T-helper 1 cell treated with Interleukin-12 subunit alpha and Interleukin-12 subunit beta and Interleukin-4 antibody, amounts not matched to agents 30 ng/mL and 1 ng/mL, for 36 hours (primary cell): ENCODE results near the gene GATA1. TPM values are rescaled to one million over a fixed set of nuclear protein-coding genes. Genes with fewer than 3 reads are reported as not detected.

Experiments
- intact Hi-C: fragments of 100-400 bp; cut with micrococcal nuclease; formaldehyde crosslinking; loops from one replicate; pipeline ENCODE4 v1.15.1; 2024
- total RNA-seq: library from RNA; stranded (reverse); gene quantifications from 2 replicates; pipeline ENCODE4 v1.2.3, GENCODE V29; 2022

The GATA1 gene
- not detected in 2 replicates for total RNA-seq

DNA sequence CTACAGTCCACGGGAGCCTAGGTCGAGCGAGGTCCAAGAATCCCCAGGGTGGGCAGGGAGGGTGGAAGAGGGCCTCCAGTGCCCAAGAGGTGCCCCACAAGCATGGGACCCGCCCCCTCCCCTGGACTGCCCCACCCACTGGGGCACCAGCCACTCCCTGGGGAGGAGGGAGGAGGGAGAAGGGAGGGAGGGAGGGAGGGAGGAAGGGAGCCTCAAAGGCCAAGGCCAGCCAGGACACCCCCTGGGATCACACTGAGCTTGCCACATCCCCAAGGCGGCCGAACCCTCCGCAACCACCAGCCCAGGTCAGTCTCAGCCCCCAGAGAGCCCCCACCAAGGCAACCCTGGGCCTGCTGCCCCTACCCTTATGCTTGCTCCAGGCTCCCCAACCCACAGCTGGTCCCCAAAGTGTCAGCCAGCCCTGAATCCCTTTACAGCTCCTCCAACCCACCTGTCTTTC, at the start of gene GATA1:
GATA1 (plus strand) TSS at position 250 of the 460 bp plus-strand sequence. CDS start 4,520 bp downstream, outside the sequence.
- intact Hi-C loops, result no loop called here

DNA sequence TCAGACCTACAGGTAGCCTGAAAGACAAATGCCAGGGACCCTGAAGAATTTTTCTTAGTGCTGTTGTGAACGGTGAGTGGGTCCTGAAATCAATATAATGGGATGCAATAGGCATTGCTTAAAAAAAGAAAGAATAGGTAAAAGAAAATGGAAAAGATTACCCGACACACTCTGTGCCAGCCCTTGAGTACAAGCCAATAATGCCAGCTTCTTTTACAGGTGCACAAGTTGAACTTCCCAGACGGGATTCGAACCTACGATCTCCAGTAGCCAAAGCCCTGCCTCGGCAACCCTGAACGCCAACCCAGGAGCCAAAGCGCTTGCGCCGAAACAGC, 49.5 kb upstream of the GATA1 start:
- intact Hi-C loops, result loop anchor here (1.0 to 5.0 kb wide), 17 partner anchors 14 to 665 kb away; partner anchors contain the start of genes FTSJ1, GRIPAP1, HDAC6 and PIM2

DNA sequence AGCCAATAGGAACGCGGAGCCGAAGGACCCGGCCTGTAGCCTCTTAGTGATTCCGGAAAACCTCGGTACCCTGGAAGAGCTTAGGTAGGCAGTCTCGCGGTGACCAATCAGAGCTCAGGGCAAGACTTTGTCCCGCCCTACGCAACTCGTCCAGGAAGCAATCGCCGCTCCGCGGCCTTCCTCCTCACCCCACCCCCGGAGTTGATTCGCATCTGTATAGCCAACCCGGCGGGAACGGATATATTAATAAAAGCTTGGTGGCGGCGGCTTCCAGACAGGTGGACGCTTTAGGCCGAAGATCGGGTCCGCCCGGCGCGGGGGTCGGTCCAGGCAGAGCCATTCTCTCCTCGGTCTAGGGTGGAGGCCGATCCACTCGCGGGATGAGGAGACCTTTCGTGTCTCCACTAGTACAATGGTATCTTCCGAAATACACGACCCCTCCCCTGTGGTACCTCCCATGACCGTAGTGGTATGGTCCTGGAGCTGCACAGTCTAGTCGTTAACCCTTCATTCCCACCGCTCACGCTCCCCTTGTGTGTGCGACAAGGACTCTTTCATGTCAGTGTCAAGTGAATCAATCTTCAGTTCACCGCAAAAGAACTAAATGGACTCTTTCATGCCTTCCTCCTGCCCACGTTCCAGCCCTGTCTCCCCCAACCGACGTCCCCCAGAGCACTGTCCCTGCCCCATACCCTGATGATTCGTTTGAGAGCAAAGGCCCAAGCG, 49.0 kb upstream of the GATA1 start:
- intact Hi-C loops, result loop anchor here (1.0 to 5.0 kb wide), 17 partner anchors 14 to 665 kb away; partner anchors contain the start of genes FTSJ1, GRIPAP1, HDAC6 and PIM2

DNA sequence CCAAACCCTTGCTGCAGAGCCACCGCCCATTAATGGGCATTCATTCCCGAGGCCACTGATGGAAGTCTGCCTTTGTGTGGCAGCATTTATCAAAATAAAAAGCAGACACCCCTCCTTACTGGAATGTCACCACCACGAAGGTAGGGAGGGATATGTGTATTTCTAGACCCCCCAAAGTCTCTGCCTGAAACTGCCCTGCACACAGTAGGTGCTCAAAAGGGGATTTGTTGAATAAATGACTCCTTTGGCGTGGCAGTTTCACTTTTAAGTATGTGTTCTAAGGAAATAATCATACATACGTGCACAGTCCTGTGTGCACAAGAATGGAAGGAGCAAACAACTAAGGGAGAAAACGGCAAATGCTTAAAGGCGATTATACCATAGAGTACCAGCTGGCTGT, 48.5 kb upstream of the GATA1 start:
- intact Hi-C loops, result loop anchor here (1.0 to 5.0 kb wide), 17 partner anchors 13 to 666 kb away; partner anchors contain the start of genes FTSJ1, GRIPAP1, HDAC6 and PIM2

DNA sequence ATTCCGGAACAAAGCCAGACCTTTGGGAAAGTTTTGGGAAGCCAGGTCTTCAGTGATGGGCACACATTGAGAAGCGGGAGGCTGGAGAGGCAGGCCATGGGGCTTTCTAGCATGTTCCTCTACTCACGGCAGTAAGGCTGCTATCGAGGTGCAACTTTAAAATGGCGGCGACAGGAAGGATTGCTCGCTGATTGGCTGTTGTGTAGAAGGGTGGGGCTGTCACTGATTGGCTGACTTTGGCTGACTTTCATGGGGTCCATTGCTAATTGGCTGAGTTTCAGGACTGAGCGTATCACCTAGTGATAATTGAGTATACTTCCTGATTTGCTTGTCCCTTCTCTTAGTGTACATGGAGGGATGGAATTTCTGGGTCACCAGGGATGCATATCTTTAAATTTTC, 44.6 kb upstream of the GATA1 start:
- intact Hi-C loops, result no loop called here

DNA sequence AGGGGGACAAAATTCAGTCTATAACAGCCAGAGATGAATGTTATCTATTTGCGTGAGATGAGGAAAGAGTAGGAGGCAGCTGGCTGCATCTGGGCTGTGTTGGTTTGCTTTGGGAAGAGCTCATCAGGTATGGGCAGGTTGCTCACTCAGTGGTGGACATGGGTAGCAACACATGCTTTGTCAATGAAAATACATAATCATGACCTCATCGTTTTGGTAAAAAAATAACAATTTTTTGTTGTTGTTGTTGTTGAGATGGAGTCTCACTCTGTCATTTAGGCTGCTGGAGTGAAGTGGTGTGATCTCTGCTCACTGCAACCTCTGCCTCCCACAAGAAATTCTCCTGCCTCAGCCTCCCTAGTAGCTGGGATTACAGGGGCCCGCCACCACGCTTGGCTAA, 41.2 kb upstream of the GATA1 start:
- intact Hi-C loops, result no loop called here

DNA sequence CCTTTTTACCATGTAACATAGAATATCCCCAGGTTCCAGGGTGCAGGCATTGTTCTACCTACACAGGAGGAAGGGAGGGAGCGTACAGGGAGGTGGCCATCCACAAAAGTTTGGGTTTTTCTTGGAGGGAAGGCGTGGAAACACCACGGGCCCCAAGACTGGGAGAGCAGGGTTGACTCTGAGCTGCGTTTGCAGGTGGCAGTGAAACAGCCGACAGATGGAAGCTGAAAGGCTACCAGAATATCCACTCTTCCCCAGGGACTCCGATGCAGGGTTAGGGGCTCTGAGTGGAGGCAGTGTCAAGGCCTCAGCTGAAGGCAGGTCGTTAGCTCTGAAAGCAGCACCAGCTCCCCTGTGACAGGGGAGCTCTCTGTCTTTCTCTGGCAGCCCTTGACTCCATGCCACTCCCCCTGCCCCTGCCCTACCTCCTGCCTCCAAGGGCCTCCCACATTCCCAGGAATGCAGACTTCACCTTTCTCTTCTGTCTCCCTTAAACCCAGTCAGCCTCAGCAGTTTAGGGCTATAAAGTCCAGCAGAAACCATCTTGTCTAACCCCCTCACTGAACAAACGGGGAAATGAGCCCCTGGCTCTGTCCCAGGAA, 38.9 kb upstream of the GATA1 start:
- intact Hi-C loops, result no loop called here

DNA sequence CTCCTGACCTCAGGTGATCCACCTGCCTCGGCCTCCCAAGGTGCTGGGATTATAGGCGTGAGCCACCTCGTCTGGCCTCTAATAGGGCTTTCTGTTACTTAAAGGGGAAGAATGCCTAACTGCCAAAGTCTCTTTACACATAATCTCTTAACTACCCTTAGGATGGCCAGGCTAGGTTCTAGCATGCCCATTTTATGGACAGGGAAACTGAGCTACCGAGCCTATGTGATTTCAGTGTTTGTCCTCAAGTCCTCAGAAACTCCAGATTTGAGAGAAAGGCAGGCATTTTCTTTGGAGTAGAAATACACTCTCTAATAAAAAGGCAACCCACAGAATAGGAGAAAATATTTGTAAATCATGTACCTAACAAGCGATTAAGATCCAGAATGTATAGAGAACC, 37.2 kb upstream of the GATA1 start:
- intact Hi-C loops, result no loop called here

DNA sequence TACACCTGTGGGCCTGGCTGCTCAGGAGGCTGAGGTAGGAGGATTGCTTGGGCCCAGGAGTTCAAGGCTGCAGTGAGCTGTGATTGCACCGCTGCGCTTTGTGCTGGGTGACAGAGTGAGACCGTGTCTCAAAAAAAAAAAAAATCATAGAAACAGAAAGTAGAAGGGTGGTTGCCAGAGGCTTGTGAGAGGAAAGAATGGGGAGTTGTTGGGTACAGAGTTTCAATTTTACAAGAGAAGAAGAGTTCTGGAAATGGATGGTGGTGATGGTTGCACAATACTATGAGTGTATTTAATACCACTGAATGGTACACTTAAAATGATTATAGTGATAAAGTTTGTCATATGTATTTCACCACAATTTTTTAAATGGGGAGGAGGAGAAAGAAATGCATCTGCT, 35.0 kb upstream of the GATA1 start:
- intact Hi-C loops, result loop anchor here (1.0 to 5.0 kb wide), 3 partner anchors 14 to 75 kb away; no protein-coding TSS in a partner anchor

DNA sequence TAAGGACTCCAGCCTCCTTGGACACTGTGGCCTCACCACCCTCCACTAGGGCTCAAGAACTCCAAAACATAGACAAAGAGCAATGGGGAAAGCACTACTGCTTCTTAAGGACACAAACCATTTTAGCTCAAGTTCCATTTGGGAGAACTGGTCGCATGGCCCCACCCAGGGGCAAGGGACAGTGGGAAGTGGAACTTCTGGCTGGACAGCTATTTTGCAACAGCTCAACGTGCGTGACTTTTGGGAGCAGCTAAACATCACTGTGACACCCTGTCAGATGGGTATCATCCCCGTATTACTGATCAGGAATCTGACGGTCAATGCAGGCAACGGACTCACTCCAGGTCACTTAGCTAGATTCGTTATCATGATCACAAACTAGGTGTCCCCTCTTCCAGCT, 33.9 kb upstream of the GATA1 start:
- intact Hi-C loops, result loop anchor here (5.0 kb wide), 1 partner anchor 40 kb away; no protein-coding TSS in a partner anchor

DNA sequence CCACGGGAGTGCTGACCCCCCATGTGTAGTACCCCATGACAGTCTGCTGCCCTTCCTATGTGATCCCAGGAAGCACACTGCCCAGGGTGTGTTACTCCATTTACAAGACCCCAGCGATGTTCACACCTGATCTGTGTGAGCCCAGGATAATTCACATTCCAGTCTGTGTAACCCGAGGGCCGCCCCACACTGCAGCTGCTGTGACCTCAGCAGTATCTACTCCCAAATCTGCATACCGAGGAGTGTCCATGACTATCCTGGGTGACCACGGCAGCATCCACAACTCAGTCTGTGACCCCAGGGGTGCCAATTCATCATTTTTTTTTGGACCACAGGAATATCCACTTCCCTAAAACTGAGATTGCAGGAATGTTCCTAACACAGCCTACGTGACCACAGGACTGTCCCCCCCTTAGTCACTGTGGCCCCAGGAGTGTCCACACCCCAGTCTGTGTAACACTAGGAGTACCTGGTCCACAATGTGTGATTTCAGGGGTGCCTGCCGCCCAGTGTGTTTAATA, 32.6 kb upstream of the GATA1 start:
- intact Hi-C loops, result loop anchor here (5.0 kb wide), 1 partner anchor 41 kb away; no protein-coding TSS in a partner anchor

DNA sequence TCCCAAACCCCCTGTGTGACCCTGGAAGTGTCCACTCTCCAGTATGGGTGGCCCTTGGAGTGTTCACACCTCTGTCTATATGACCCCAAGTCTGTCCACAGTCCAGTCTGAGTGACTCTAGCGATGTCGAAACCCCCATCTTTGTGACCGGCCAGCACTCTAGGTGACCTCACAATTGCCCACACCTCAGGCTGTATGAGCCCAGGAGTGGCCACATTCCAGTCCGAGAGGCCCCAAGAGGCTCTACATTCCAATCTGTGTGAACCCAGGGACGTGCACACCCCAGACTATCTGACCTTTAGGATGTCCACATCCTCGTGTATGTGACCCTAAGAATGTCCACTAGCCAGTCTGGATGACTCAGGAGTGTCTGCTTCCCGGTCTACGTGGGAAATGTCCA, 32.2 kb upstream of the GATA1 start:
- intact Hi-C loops, result loop anchor here (5.0 kb wide), 1 partner anchor 42 kb away; no protein-coding TSS in a partner anchor

DNA sequence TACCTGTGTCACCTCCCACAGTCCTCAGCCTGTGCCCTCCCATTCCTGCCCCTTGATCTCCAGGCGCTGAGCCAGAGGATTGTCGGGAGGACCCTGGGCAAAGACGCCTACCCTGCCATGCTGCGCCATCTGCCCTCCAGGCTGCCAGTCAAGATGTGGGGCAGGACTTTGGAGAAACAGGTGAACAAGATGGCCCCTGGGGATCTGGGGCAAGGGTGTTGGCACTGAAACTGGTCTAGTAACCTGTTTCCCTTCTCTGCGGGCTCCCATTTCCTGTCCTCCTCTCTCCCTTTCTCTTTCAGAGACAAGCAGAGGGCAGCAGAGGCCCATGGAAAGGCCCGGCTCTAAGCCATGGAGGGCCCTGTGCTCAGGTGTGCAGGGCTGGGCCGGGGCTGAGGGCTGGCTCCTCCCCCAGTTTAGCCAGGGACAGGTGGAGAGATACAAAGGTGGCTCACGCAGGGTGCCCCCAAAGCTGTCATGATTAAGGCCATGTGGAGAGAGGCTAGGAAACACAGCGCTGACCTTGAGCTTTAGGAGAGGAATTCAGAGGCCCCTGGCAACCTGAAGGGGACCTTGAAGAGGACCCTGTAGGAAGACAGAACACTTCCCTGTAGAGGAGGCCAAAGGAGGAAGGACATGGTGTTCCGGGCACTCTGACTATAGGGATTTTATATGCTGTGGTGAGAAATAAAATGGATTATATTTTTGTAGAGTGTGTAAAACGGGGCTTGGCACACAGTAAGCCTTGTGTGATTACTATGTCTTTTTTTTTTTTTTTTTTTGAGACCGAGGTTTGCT, 24.5 kb upstream of the GATA1 start, which contains the start of gene GLOD5:
GLOD5 (plus strand) TSS at position 74 of the 798 bp plus-strand sequence; CDS start at position 118, 44 bp downstream.
- intact Hi-C loops, result loop anchor here (5.0 kb wide), 1 partner anchor 185 kb away; no protein-coding TSS in a partner anchor

DNA sequence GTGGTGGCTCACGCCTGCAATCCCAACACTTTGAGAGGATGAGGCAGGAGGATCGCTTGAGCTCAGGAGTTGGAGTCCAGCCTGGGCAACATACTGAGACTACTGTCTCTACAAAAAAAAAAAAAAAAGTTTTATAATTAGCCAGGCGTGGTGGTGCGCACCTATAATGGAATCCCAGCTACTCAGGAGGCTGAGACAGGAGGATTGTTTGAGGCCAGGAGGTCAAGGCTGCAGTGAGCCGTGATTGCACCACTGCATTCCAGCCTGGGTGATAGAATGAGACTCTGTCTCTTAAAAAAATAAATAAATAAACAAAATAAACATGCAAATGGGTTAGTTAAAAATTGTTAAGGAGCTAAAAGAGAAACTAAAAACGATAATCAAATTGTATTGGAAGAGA, 17.2 kb upstream of the GATA1 start:
- intact Hi-C loops, result no loop called here

DNA sequence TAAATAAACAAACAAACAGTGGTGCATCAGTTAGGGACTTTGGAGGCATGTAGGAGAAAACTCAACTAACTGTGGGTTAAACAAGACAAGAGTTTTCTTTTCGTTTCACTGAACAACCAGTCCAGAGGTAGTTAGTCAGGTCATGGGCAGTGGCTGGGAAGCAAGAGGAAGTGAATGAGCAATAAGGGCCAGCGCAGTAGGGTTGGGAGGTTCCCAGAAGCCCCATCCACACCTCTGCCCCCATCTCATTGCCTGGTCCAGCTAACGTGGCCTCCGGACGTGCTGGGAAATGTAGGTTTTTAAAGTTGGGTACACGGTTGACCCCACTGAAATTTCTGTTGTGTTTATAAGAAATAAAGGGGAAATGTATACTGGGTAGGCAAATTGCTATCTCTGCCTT, 16.1 kb upstream of the GATA1 start:
- intact Hi-C loops, result no loop called here

DNA sequence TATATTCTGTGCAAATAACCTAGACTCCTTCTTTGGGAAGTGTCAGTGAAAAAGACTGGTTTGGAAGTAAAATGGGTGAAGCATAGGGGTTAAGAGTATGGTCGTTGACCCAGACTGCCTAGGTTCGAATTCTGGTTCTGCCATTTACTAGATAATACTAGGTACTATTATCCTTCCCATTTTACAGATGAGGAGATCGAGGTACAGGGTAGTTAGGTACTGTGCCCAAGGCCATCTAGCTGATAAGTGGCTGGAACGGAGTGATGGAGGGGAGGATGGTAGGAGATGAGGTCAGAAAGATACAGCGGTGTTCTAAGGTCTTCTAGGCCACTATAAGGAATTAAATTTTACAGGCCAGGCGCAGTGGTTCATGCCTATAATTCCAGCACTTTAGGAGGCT, 13.8 kb upstream of the GATA1 start:
- intact Hi-C loops, result no loop called here

DNA sequence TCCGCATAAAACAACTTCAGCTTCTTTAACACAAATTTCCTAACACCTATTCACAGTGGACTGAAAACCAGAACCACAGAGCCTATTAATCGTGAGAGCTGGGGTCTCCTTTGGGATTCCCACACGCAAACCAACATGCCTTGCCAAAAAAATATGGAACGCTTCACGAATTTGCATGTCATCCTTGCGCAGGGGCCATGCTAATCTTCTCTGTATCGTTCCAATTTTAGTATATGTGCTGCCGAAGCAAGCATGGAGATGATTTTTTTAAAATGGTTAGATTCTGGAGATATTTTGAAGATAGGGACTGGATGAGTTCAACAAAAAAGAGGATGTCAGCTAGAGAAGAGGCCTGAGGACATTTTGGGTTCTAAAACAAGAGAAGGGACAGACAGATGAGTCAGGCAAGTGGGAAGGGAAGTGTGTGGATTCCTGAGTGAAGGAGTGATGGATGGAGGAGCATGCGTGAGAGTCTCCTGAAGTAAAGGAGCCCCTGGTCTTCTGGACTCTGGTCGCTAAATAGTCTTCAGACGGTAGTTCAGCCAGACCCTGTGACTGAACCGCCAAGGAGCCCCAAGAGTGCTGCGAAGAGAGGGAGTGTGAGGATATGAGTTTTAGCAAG, 9.5 kb upstream of the GATA1 start:
- intact Hi-C loops, result no loop called here

DNA sequence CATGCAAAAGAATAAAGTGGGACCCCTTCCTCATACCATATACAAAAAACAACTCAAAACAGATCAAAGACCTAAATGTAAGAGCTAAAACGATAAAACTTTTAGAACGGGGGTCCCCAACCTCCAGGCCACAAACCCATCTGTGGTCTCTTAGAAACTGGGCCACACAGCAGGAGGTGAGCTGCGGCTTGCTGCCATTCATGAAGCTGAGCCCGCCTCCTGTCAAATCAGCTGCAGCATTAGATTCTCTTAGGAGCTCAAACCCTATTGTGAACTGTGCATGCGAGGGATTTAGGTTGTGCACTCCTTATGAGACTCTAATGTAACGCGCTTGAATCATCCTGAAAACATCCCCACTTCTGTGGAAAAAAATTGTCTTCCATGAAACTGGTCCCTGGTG, 7.0 kb upstream of the GATA1 start:
- intact Hi-C loops, result no loop called here

DNA sequence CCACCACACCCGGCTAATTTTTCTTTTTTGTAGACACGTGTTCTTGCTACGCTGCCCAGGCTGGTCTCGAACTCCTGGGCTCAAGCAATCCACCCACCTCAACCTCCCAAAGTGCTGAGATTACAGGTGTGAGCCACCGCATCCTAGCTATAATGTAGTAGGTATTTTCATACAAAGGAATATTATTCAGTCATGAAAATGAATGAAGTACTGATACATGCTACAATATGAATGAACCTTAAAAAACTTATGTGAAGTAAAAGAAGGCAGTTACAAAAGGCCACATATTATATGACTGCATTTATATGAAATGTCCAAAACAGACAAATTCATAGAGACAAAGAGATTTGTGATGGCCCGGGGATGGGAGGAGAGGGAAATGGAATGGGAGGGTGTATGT, 4.7 kb upstream of the GATA1 start:
- intact Hi-C loops, result no loop called here

DNA sequence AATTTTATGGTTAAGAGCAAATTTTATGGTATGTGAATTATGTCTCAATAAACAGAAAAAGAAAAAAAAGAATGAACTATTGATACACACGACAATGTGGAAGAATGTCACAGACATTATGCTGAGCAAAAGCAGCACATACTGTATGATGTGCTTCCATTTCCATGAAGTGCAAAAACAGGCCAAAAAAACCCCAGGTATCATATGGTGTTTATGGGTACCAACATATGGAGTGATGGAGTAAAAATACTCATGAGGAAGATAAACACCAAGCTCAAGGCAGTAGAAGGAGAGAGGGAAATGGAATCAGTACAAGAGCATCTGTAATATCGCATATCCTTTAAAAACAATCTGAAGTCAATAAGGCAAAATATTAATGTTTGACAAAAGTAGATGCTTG, 4.2 kb upstream of the GATA1 start:
- intact Hi-C loops, result no loop called here

DNA sequence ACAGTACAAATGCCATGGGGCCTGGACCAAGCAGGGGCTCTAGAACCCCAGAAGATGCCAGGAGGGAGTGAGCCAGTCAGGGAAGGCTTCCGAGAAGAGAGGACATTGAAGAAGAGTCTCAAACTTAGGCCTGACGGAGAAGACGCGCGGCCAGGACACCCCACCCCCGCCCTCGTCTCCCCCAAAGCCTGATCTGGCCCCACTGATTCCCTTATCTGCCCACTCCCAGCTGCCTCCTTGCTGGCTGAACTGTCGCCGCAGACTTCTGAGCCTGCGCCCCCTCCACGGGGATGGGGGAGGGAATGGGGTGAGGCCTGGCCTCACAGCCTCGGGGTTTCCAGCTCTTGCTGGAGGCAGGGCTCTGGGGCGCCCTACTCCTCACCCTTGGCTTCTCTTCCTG, 3.6 kb upstream of the GATA1 start:
- intact Hi-C loops, result no loop called here
